Brain microvascular endothelial cell (primary cell): ENCODE data around the gene CCND1.

Experiments used
- DNase-seq: peaks from one replicate; pipeline ENCODE4 v3.0.0-alpha.2; 2020
- H3K27ac ChIP-seq: fragments of 250-450 bp; sonication (Bioruptor Pico); 2 replicates; pipeline ENCODE4 v1.5.1; 2020; ENCODE audit warnings: mild to moderate bottlenecking, moderate library complexity
- H3K27me3 ChIP-seq: fragments of 250-450 bp; sonication (Bioruptor Pico); replicated peaks from 2 replicates; pipeline ENCODE4 v1.5.1; 2020; ENCODE audit warnings: mild to moderate bottlenecking
- H3K36me3 ChIP-seq: fragments of 250-450 bp; sonication (Bioruptor Pico); replicated peaks from 2 replicates; pipeline ENCODE4 v1.5.1; 2020; ENCODE audit warnings: mild to moderate bottlenecking
- H3K4me3 ChIP-seq: 2 replicates; pipeline ENCODE4 v1.5.1; 2011; ENCODE audit warnings: low read depth, mild to moderate bottlenecking, control low read depth, low read length, moderate library complexity
- in situ Hi-C: cut with HindIII; loops from 2 replicates; pipeline ENCODE4 v1.10.0; 2017; ENCODE audit warnings: low sequenced_read_pairs, low pct_ligation_motif_present
- TF ChIP-seq, protein P1 (sequence below): IDR thresholded peaks from 2 replicates; pipeline ENCODE4 v1.5.1; 2011; ENCODE audit warnings: low read depth, mild to moderate bottlenecking, moderate library complexity, low read length, control low read depth, inconsistent platforms; ENCODE audit errors: missing control alignments

CCND1 gene

DNA sequence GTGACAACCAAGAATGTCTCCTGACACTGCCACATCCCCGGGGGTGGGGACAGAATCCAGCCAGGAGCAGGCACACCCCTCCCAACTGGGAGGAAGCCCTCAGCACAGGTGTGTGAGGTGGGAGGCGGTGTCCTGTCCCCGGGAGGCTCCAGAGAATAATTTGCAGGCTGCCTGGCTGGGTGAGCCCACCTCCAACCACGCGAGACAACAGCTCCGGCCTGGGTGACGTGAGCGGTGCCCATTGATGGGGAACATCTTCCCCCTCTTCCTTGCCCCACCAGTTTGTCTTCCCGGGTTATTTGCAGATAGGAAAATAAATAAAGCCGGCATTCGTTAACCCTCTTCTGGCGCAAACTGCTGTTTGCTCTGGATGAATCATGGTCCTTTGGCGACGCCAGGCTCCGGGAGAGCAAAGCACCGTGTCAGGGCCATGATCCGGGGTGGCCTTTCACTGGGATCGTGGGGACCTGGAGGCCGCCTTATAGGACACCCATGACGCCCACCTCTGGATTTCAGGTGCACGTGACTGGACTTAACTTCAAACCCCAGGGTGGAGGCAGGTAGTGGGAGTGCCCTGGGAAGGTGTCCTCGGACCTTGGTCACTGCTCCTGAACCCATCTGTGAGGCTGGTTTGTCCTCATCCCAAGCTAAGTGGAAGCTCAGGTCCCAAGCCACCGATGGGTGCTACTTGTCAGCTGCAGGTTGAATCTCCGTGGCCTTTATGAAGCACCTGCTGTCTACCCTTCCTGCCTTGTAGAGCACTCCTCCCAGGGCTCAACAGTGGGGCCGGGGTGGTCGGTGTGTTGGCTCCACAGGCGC lies 13.9 kb downstream of the CCND1 start:
- no peaks in the 10 kb centered on the region for H3K27me3 ChIP-seq
- H3K4me3 ChIP-seq = no peak overlapping the region
- H3K27ac ChIP-seq = no peak overlapping the region
- H3K36me3 ChIP-seq = peaks cover 41% of the 10 kb centered on the region
- TF ChIP-seq, protein P1, sequence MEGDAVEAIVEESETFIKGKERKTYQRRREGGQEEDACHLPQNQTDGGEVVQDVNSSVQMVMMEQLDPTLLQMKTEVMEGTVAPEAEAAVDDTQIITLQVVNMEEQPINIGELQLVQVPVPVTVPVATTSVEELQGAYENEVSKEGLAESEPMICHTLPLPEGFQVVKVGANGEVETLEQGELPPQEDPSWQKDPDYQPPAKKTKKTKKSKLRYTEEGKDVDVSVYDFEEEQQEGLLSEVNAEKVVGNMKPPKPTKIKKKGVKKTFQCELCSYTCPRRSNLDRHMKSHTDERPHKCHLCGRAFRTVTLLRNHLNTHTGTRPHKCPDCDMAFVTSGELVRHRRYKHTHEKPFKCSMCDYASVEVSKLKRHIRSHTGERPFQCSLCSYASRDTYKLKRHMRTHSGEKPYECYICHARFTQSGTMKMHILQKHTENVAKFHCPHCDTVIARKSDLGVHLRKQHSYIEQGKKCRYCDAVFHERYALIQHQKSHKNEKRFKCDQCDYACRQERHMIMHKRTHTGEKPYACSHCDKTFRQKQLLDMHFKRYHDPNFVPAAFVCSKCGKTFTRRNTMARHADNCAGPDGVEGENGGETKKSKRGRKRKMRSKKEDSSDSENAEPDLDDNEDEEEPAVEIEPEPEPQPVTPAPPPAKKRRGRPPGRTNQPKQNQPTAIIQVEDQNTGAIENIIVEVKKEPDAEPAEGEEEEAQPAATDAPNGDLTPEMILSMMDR = no peak
- no peak for DNase-seq
- in situ Hi-C loops = loop anchor here (25.0 kb wide), 1 partner anchor 543 kb away; no protein-coding TSS in a partner anchor

DNA sequence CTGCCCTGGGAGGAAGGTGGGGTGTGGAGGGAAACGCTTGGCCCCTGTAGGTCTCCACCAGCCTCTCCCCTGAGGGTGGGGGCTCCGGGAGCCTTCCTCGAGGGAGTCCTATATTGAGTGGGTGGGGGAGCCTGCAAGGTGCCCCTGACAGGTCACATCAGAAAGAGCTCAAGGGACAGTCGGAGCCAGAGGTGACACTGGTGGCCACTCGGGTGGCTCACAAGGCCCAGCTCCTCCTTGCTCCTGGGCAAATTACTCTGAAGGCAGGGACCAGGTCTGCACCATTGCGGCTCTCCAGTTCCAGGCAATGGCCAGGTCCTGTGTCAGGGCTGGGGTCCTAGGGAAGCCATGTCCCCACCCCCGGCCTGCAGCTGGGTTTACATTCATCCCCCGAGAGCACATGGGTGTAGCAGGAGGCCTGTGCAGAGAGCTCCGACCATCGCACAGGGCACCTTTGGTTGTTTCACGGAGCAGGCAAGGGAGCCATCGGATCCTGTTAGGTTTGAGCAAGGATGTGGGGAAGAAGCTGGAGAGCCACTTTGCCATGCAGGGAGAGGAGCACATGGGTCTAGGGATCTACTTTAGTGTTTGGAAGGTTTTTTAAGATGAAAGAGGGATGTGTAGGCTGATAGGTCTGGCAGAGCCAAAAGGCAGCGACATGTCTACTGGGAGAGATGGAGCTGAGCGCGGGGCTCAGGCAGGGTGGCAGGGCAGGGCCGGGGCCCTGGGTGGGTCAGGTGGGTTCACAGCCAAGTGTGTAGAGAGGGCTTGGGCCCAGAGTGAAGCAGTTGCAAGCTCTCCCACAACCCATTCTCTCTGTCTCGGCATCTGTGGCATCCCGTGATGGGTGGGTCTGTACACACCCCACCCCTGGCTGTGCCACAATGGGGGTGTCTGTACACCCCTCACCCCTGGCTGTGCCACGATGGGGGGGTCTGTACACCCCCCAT lies 14.8 kb downstream of the CCND1 start:
- Histone ChIP-seq H3K27me3 (no peaks in the 10 kb centered on the region), H3K27ac (no peak overlapping the region), H3K4me3 (no peak overlapping the region), H3K36me3 (peaks cover 33% of the 10 kb centered on the region)
- no peak for DNase-seq
- TF ChIP-seq, protein P1 = no peak
- in situ Hi-C loops = loop anchor here (25.0 kb wide), 1 partner anchor 543 kb away; no protein-coding TSS in a partner anchor

DNA sequence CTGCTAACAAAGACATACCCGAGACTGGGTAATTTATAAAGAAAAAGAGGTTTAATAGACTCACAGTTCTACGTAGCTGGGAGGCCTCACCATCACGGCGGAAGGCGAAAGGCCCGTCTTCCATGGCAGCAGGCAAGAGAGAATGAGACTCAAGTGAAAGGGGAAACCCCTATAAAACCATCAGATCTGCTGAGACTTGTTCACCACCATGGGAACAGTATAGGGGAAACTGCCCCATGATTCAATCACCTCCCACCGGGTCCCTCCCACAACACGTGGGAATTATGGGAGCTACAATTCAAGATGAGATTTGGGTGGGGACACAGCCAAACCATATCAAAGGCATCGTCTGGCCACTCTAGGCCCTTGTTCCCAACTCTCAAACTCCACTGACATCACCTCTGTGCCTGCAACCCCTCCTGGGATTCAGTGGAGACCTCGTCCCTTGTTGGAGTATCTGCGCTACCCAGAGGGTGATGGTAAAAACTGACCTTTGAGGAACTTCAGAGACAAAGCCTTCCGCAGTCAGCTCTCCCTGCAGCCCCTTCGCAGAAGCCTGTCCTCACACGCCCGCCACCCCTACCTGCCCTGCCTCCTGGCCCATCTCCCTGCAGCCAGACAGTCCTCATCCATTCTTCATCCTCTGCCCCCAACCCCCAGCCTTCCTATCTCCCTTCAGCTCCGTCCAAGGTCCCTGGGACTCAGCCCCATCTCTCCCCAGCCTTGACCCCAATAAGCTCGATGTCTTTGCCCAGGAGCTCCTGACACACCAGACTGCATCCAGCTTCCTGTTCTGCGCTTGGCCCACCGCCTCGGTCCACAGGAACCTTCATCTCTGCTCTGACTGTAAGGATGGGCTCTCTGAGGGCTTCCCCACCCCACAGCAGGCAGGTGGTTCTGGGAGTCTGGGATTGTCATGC lies 15.8 kb downstream of the CCND1 start:
- Histone ChIP-seq H3K4me3 (no peak overlapping the region), H3K27ac (no peak overlapping the region), H3K27me3 (no peaks in the 10 kb centered on the region), H3K36me3 (peaks cover 23% of the 10 kb centered on the region)
- TF ChIP-seq, protein P1 = no peak
- in situ Hi-C loops = loop anchor here (25.0 kb wide), 1 partner anchor 544 kb away; no protein-coding TSS in a partner anchor
- DNase-seq = no peak

DNA sequence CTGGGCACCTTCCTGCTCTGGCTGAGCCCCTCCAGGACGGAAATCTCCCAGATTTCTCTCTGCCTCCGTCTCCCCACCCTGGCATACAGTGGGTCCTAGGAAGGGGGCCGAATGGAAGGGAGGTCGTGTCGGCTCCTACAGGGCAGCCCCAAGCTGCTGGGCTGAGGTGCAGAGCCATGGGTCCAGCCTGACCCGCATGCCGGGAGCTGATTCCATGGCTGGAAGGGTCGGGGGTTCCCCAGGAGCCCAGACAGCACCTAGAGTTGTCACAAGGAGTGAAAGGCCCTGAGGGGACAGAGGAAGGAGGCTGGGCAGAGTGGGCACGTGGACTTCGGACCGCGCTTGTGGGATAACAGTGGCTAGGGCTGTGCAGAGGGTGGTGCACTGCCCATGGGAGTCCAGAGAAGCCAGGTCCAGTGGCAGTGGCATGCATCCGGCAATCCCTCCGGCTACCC lies 16.5 kb downstream of the CCND1 start:
- Histone ChIP-seq H3K27ac (no peak overlapping the region), H3K36me3 (peaks cover 17% of the 10 kb centered on the region), H3K27me3 (no peaks in the 10 kb centered on the region), H3K4me3 (no peak overlapping the region)
- in situ Hi-C loops = loop anchor here (25.0 kb wide), 1 partner anchor 545 kb away; no protein-coding TSS in a partner anchor
- TF ChIP-seq, protein P1 = no peak
- DNase-seq = no peak
